MM.1S (cell line): Measurements from ENCODE around the gene HIVEP1.

Experiments used
- DNase-seq: peaks from one replicate; pipeline ENCODE4 v3.0.0-alpha.2; 2015
- H2AFZ ChIP-seq: fragments of 300-600 bp; sonication (generic); 2 replicates; pipeline ENCODE4 v1.6.0; 2016; ENCODE audit warnings: antibody characterized with exemption, low read length
- H3F3A ChIP-seq: fragments of 300-600 bp; sonication (generic); 2 replicates; pipeline ENCODE4 v1.6.1; 2016; ENCODE audit warnings: mild to moderate bottlenecking, antibody characterized with exemption, low read length, moderate library complexity, mixed read lengths; ENCODE audit not compliant: insufficient read depth
- H3K27ac ChIP-seq: fragments of 300-600 bp; sonication (generic); 2 replicates; pipeline ENCODE4 v1.5.1; 2016; ENCODE audit warnings: mild to moderate bottlenecking, low read length
- H3K27me3 ChIP-seq: fragments of 300-600 bp; sonication (generic); replicated peaks from 2 replicates; pipeline ENCODE4 v1.6.0; 2016; ENCODE audit warnings: low read length; ENCODE audit not compliant: insufficient read depth
- H3K36me3 ChIP-seq: fragments of 300-600 bp; sonication (generic); replicated peaks from 2 replicates; pipeline ENCODE4 v1.6.1; 2016; ENCODE audit warnings: mild to moderate bottlenecking, low read length, mixed read lengths; ENCODE audit not compliant: insufficient read depth
- H3K4me1 ChIP-seq: fragments of 300-600 bp; sonication (generic); 2 replicates; pipeline ENCODE4 v1.6.1; 2016; ENCODE audit warnings: low read length, mixed read lengths
- H3K4me2 ChIP-seq: fragments of 300-600 bp; sonication (generic); 2 replicates; pipeline ENCODE4 v1.6.0; 2016; ENCODE audit warnings: low read depth, low read length
- H3K4me3 ChIP-seq: fragments of 300-600 bp; sonication (generic); 2 replicates; pipeline ENCODE4 v1.5.1; 2016; ENCODE audit warnings: low read length, mixed read lengths
- H3K79me2 ChIP-seq: fragments of 300-600 bp; sonication (generic); 2 replicates; pipeline ENCODE4 v1.6.1; 2016; ENCODE audit warnings: mixed run types, low read length, mixed read lengths
- H3K9ac ChIP-seq: fragments of 300-600 bp; sonication (generic); 2 replicates; pipeline ENCODE4 v1.6.1; 2016; ENCODE audit warnings: low read length, mixed read lengths
- H3K9me2 ChIP-seq: fragments of 300-600 bp; sonication (generic); replicated peaks from 2 replicates; pipeline ENCODE4 v1.6.1; 2016; ENCODE audit warnings: mild to moderate bottlenecking, low read length, mixed read lengths; ENCODE audit not compliant: insufficient read depth
- H3K9me3 ChIP-seq: fragments of 300-600 bp; sonication (generic); replicated peaks from 2 replicates; pipeline ENCODE4 v1.6.1; 2016; ENCODE audit warnings: mild to moderate bottlenecking, low read length, mixed read lengths; ENCODE audit not compliant: insufficient read depth
- H4K20me1 ChIP-seq: fragments of 300-600 bp; sonication (generic); 2 replicates; pipeline ENCODE4 v1.6.1; 2016; ENCODE audit warnings: mild to moderate bottlenecking, low read length, moderate library complexity, mixed read lengths; ENCODE audit not compliant: insufficient read depth
- EZH2 ChIP-seq: fragments of 300-600 bp; sonication (generic); optimal IDR thresholded peaks from 2 replicates; pipeline ENCODE3; 2017; ENCODE audit warnings: low read depth, mild to moderate bottlenecking, antibody characterized with exemption, low read length, mixed read lengths
- EZH2phosphoT487 ChIP-seq: fragments of 300-600 bp; sonication (generic); IDR thresholded peaks from 2 replicates; pipeline ENCODE4 v1.6.1; 2018; ENCODE audit warnings: antibody characterized with exemption, low read length
- TF ChIP-seq, protein P1 (sequence below): fragments of 300-600 bp; sonication (generic); IDR thresholded peaks from 2 replicates; pipeline ENCODE4 v1.5.1; 2016; ENCODE audit warnings: antibody characterized with exemption, low read length, mixed read lengths

The HIVEP1 gene

DNA sequence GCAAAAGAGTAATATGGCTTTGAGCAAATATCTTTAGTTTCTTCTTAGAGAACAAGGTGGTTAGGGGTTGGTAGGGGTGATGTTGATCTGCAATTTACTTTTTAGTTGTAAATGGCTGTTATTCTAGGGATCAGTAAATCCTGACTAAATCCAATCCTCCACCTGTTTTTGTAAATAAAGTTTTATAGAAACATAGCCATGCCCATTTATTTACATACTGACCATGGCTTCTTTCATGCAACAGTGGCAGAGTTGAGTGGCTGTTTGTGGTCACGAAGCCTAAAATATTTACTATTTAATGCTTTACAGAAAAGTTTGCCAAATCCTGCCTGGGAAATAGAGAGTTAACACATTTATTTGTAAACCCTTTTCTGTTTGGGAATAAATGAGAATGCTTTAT lies 14.7 kb downstream of the HIVEP1 start:
- no peaks in the 10 kb centered on the region for H3K9me3 ChIP-seq
- H3K27ac ChIP-seq = no peak overlapping the region
- no peaks in the 10 kb centered on the region for H3K9me2 ChIP-seq
- TF ChIP-seq EZH2phosphoT487 (no peak), EZH2 (no peak)
- TF ChIP-seq, protein P1, sequence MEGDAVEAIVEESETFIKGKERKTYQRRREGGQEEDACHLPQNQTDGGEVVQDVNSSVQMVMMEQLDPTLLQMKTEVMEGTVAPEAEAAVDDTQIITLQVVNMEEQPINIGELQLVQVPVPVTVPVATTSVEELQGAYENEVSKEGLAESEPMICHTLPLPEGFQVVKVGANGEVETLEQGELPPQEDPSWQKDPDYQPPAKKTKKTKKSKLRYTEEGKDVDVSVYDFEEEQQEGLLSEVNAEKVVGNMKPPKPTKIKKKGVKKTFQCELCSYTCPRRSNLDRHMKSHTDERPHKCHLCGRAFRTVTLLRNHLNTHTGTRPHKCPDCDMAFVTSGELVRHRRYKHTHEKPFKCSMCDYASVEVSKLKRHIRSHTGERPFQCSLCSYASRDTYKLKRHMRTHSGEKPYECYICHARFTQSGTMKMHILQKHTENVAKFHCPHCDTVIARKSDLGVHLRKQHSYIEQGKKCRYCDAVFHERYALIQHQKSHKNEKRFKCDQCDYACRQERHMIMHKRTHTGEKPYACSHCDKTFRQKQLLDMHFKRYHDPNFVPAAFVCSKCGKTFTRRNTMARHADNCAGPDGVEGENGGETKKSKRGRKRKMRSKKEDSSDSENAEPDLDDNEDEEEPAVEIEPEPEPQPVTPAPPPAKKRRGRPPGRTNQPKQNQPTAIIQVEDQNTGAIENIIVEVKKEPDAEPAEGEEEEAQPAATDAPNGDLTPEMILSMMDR = no peak
- H3K27me3 ChIP-seq = no peaks in the 10 kb centered on the region
- H2AFZ ChIP-seq = no peak overlapping the region
- no peaks in the 10 kb centered on the region for H3F3A ChIP-seq
- H3K4me1 ChIP-seq = no peaks in the 10 kb centered on the region
- H3K9ac ChIP-seq = no peak overlapping the region
- DNase-seq = no peak
- no peak overlapping the region for H3K4me3 ChIP-seq
- peaks cover 100% of the 10 kb centered on the region for H3K79me2 ChIP-seq
- H4K20me1 ChIP-seq = no peaks in the 10 kb centered on the region
- H3K4me2 ChIP-seq = no peak overlapping the region
- no peaks in the 10 kb centered on the region; the same call in 1 of the 2 replicates for H3K36me3 ChIP-seq

DNA sequence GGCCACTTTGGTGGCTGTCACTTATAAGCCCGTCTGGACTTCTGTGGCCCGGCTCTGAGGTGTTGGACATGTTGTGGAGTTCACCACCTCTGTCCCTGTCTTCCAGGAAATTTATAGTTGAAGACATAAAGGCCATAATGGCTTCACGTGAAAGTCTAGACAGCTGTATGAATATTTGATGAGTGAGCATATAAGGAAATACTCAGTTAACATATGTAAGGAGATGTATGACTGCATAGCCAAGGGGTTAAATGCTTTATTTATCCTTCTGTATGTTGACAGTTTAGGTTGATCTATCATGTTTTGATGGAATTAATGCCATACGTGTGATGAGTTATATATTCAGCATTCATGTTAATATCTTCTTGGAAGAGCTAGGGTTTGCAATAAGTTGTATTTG lies 16.1 kb downstream of the HIVEP1 start:
- Histone ChIP-seq H3K27ac (no peak overlapping the region), H3K9me2 (no peaks in the 10 kb centered on the region), H3K9ac (no peak overlapping the region), H2AFZ (no peak overlapping the region), H3K4me2 (no peak overlapping the region), H4K20me1 (no peaks in the 10 kb centered on the region), H3K36me3 (no peaks in the 10 kb centered on the region; the same call in 1 of the 2 replicates), H3F3A (no peaks in the 10 kb centered on the region), H3K9me3 (no peaks in the 10 kb centered on the region), H3K4me1 (no peaks in the 10 kb centered on the region), H3K4me3 (no peak overlapping the region), H3K27me3 (no peaks in the 10 kb centered on the region), H3K79me2 (peaks cover 98% of the 10 kb centered on the region)
- DNase-seq = no peak
- TF ChIP-seq EZH2phosphoT487 (no peak), EZH2 (no peak)
- TF ChIP-seq, protein P1 = no peak

DNA sequence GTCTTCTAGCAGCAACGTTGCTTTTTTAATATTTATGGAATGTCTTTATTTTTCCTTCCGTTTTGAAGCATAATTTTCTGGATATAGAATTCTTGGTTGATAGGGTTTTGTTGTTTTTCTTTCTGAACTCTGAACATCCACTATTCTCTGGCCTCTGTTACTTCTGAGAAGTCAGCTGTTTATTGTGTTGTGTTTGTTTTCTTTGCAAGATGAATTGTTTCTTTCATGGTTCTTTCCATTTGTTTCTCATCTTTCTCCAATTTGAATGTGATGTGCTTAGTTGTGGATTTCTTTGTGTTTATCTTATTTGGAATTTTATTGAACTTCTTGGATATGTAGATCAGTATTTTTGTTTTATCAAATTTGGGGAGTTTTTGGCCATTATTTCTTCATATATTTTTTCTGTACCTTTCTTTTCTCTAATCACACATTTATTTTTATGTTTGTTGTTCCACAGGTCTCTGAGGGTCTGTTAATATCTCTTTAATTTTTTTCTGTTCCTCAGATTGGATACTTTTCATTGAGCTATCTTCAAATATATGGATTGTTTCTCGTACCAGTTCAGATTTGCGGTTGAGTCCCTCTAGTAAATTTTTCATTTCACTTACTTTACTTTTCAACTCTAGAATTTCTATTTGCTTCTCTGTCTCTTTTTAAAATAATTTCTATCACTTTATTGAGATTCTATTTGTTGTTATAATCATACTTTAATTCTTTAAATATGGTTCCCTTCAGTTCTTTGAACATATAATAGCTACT lies 18.0 kb downstream of the HIVEP1 start:
- Histone ChIP-seq H3F3A (no peaks in the 10 kb centered on the region), H3K9ac (no peak overlapping the region), H3K79me2 (peaks cover 98% of the 10 kb centered on the region), H3K4me1 (no peaks in the 10 kb centered on the region), H3K9me3 (no peaks in the 10 kb centered on the region), H3K4me3 (no peak overlapping the region), H3K4me2 (no peak overlapping the region), H3K27ac (no peak overlapping the region), H2AFZ (no peak overlapping the region), H3K9me2 (no peaks in the 10 kb centered on the region), H4K20me1 (no peaks in the 10 kb centered on the region), H3K27me3 (no peaks in the 10 kb centered on the region), H3K36me3 (no peaks in the 10 kb centered on the region; the same call in 1 of the 2 replicates)
- no peak for DNase-seq
- TF ChIP-seq, protein P1 = no peak
- TF ChIP-seq EZH2 = no peak
- TF ChIP-seq EZH2phosphoT487 = no peak
